Activated CD8-positive, alpha-beta T cell treated with anti-CD3 and anti-CD28 coated beads for 36 hours (primary cell): ENCODE data around the gene DLAT. TPM values are rescaled to one million over a fixed set of nuclear protein-coding genes. Genes with fewer than 3 reads are reported as not detected.
"Not testable (repeated sequence)": the region's sequence is repeated elsewhere in the genome, so short reads cannot be mapped to it uniquely, and the experiment has no call there.

Source experiments
- ATAC-seq: fragments of 200-7000 bp; cut with Tn5 transposase; one replicate; pipeline ENCODE4 v1.10.0; 2021; ENCODE audit warnings: mild to moderate bottlenecking, moderate library complexity
- CTCF ChIA-PET: fragments of 350-600 bp; sonication (Branson Sonifier 250); formaldehyde crosslinking; loops from one replicate; lab custom pipeline; 2021; ENCODE audit warnings: antibody characterized with exemption; lab: Charles Lee
- POLR2A ChIA-PET: fragments of 350-600 bp; sonication (Branson Sonifier 250); formaldehyde crosslinking; loops from one replicate; lab custom pipeline; 2021; ENCODE audit warnings: antibody characterized with exemption; lab: Charles Lee
- DNase-seq: peaks from one replicate; pipeline ENCODE4 v3.0.0-alpha.2; 2020
- H3K27ac Mint-ChIP-seq: one replicate; pipeline ENCODE4 v1.8.0; 2021; ENCODE audit warnings: mild to moderate bottlenecking, mixed read lengths
- H3K27me3 Mint-ChIP-seq: one replicate; pipeline ENCODE4 v1.8.0; 2021; ENCODE audit warnings: mixed read lengths
- H3K36me3 Mint-ChIP-seq: one replicate; pipeline ENCODE4 v1.8.0; 2021; ENCODE audit warnings: low read depth, mixed read lengths
- H3K4me1 Mint-ChIP-seq: one replicate; pipeline ENCODE4 v1.8.0; 2021; ENCODE audit warnings: low read depth, mixed read lengths
- H3K4me3 Mint-ChIP-seq: one replicate; pipeline ENCODE4 v1.8.0; 2021; ENCODE audit warnings: mild to moderate bottlenecking, moderate library complexity, mixed read lengths
- H3K9me3 Mint-ChIP-seq: one replicate; pipeline ENCODE4 v1.8.0; 2021; ENCODE audit warnings: mixed read lengths
- CTCF ChIP-seq: fragments of 200-600 bp; IDR thresholded peaks from one replicate; pipeline ENCODE4 v1.8.0; 2022; ENCODE audit warnings: antibody characterized with exemption, mild to moderate bottlenecking
- intact Hi-C: fragments of 100-400 bp; cut with micrococcal nuclease; formaldehyde crosslinking; loops from one replicate; pipeline ENCODE4 v1.10.0; 2022
- total RNA-seq, 2 experiments: library from RNA; stranded (reverse); gene quantifications; one replicate each; pipeline ENCODE4 v1.2.3, GENCODE V29; 2021

DLAT gene
- total RNA-seq, 2 experiments from 2014 or later = 50.3 to 51.4 TPM

- no peaks in the 10 kb centered on the region for H3K4me1 Mint-ChIP-seq
- H3K9me3 Mint-ChIP-seq = no peaks in the 10 kb centered on the region
- intact Hi-C loops = no loop called here
- no peak overlapping the region for H3K27ac Mint-ChIP-seq
- ChIA-PET CTCF (interaction anchor here (1.1 to 4.5 kb wide), 3 partner anchors 11 to 60 kb away, joined by 4 to 20 read pairs (median 4); no protein-coding TSS in a partner anchor), POLR2A (no interaction called here)
- no peak for TF ChIP-seq CTCF
- no peak overlapping the region for H3K4me3 Mint-ChIP-seq
- H3K36me3 Mint-ChIP-seq = peaks cover 6% of the 10 kb centered on the region
- H3K27me3 Mint-ChIP-seq = no peaks in the 10 kb centered on the region
- DNase-seq (no peak), ATAC-seq (no peak)
Measured at GRCh38 chr11:111992206-111992855, 32.9 kb upstream of the DLAT start.

- ChIA-PET POLR2A (no interaction called here), CTCF (interaction anchor here (1.0 to 2.8 kb wide), 4 partner anchors 9 to 64 kb away, joined by 3 to 8 read pairs (median 6); no protein-coding TSS in a partner anchor)
- no peak overlapping the region for H3K4me3 Mint-ChIP-seq
- no peak for TF ChIP-seq CTCF
- peaks cover 3% of the 10 kb centered on the region for H3K4me1 Mint-ChIP-seq
- H3K27ac Mint-ChIP-seq = no peak overlapping the region
- ATAC-seq (no peak), DNase-seq (no peak)
- intact Hi-C loops = no loop called here
- no peaks in the 10 kb centered on the region for H3K27me3 Mint-ChIP-seq
- no peaks in the 10 kb centered on the region for H3K9me3 Mint-ChIP-seq
- H3K36me3 Mint-ChIP-seq = no peaks in the 10 kb centered on the region
Measured at GRCh38 chr11:111996129-111996528, 29.1 kb upstream of the DLAT start.

- H3K4me1 Mint-ChIP-seq, H3K36me3 Mint-ChIP-seq, POLR2A ChIA-PET, DNase-seq, intact Hi-C loops, H3K4me3 Mint-ChIP-seq, H3K27ac Mint-ChIP-seq, H3K9me3 Mint-ChIP-seq, ATAC-seq, H3K27me3 Mint-ChIP-seq: not testable (repeated sequence)
- CTCF ChIA-PET = interaction anchor here (0.8 to 2.8 kb wide), 5 partner anchors 9 to 68 kb away, joined by 3 to 8 read pairs (median 4); no protein-coding TSS in a partner anchor
Measured at GRCh38 chr11:111996669-111997068, 28.5 kb upstream of the DLAT start.

- DNase-seq (no peak), ATAC-seq (no peak)
- Mint-ChIP-seq H3K9me3 (no peaks in the 10 kb centered on the region), H3K4me3 (no peak overlapping the region), H3K27me3 (no peaks in the 10 kb centered on the region), H3K27ac (no peak overlapping the region), H3K4me1 (peaks cover 3% of the 10 kb centered on the region), H3K36me3 (no peaks in the 10 kb centered on the region)
- intact Hi-C loops = no loop called here
- ChIA-PET POLR2A (interaction anchor here (0.6 kb wide), 1 partner anchor 37 kb away, joined by 3 read pairs; no protein-coding TSS in a partner anchor), CTCF (no interaction called here)
- TF ChIP-seq CTCF = no peak
Measured at GRCh38 chr11:111999111-111999510, 26.1 kb upstream of the DLAT start.

- H3K27ac Mint-ChIP-seq = no peak overlapping the region
- intact Hi-C loops = no loop called here
- POLR2A ChIA-PET = no interaction called here
- CTCF ChIA-PET = no interaction called here
- no peak overlapping the region for H3K4me3 Mint-ChIP-seq
- no peaks in the 10 kb centered on the region for H3K36me3 Mint-ChIP-seq
- H3K27me3 Mint-ChIP-seq = no peaks in the 10 kb centered on the region
- DNase-seq (no peak), ATAC-seq (no peak)
- no peak for TF ChIP-seq CTCF
- H3K9me3 Mint-ChIP-seq = no peaks in the 10 kb centered on the region
- peaks cover 3% of the 10 kb centered on the region for H3K4me1 Mint-ChIP-seq
Measured at GRCh38 chr11:112000703-112001102, 24.5 kb upstream of the DLAT start.
